Kidney tubule cell (primary cell): Measurements from ENCODE around the gene FBXW11.
"Not testable (repeated sequence)": the region's sequence is repeated elsewhere in the genome, so short reads cannot be mapped to it uniquely, and the experiment has no call there.

ENCODE experiments used
- DNase-seq: peaks from one replicate; pipeline ENCODE4 v3.0.0-alpha.2; 2018; ENCODE audit warnings: low spot score

The FBXW11 gene

GRCh38 chr5:171911152-171911551, 95.3 kb downstream of the FBXW11 start:
- no peak for DNase-seq

DNA sequence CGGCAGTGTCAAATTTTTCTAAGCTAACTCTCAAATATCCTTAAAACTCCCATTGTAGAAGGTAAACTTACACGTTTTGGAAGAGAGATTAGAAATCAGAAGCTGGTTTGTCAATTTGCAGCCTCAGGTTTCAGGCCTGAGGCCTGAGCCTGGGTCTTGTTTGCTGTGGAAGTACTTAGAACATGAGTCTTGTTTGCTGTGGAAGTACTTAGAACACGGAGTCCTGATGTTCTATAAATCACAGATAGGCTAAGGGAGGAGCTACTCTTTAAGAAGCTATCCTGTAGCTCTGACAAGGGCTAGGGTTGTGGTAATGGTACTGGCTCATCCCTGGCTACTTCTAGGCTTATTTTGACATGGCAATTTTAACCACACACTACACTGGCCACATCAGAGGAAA, 97.8 kb downstream of the FBXW11 start:
- no peak for DNase-seq

DNA sequence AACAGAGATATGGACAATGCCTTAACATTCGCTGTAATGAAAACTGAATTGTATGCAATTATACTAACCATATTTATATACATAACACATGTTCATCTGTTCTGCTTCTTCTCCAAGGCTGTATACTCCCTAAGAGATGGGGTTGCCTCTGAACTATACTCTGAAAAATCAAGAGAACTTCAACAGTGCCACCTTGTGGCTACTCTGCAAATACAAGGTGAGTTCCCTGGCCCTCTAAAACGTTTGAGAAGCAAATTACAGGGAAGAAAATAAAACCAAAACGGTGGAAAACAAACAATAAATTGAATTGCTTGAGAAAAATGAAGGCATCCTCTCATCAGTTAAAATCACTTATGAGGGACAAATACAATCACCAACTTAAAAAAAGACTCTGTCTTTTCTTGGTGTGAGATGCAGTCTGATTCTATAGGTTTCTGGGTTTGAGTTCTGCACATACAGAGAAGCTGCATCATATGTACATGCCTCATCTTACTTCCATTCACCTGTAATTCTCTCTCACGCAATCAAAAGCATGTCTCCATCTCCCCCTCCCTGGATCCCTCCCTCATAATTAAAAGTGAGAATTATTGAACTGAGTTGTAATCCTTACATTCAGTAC, 98.6 kb downstream of the FBXW11 start:
- peak; percentile 66 for DNase-seq

DNA sequence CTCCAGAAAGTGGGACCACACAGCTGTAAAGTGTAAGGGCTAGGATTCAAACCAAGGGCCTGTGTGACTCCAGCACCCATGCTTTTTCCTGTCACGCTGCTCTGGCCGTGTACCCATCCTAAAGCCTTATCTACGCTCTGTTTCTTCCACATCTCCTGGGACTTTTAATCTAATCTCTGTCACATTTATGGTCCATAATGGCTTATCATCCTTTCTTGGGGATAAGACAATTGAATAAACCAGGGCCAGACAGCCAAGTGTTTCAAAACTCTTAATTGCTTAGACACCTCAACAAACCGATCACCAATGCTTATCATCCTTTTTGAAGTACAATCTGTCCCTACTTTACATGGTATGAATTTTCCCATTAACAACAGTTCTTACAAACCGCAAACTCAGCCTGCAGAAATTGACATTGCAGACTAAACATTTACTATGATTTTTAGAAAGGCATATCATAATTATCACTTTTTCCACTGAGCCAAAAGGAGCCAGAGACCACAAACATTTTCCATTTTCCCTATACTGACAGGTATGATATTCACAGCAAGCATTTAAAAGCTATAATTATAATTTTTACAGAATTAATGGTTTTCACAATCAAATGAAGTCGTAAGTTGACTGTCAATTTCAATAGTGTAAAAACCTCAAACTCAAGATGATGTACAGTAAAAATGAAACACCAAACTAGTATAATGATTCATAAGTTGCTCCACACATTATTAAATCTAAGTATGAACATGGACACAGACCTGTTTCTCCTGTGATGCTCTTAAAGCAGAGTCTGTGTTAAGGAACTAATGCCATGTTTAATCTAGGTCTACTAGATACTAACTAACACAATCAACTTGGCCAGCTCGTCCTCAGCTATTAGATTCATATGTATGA, 99.5 kb downstream of the FBXW11 start:
- DNase-seq: no peak

- peak; percentile 20 for DNase-seq
Observed at GRCh38 chr5:171906066-171906570, 100.3 kb downstream of the FBXW11 start.

DNA sequence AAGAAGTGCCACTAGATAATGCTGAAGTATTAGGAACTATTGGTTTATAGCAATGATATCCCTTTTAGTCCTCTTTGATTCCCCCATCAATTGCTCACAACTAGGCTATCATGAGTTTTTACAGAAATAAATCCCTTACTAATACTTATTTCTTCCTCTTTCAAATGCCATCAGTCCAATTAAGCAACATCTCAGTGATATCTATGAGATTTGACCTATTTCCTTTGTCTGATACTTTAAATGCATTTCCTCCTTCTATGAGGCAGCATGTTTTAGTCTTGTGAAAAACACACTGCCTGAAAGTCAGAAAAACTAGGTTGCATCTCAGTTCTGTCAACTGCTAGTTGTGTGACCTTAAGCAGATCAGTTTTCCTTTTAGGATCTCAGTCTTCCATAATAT, 101.6 kb downstream of the FBXW11 start:
- DNase-seq: no peak

DNA sequence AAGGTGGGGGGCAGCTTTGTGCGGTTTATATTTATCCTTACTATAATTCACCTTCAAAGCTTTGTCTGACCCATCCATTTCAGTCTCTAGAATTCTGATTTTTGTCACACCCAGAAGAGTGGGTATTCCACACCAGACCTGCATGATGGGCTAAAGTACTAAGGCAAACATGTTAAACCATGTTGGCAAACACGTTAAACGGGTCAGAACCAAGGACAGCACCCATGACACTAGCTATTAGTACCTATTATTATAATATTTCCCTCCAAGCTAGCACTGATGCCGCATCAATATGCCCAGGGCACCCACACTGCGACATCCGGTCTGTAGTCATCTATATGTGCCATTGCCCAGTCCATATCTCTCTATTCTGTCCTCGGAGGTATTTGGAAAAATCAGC, 104.7 kb downstream of the FBXW11 start:
- no peak for DNase-seq

DNA sequence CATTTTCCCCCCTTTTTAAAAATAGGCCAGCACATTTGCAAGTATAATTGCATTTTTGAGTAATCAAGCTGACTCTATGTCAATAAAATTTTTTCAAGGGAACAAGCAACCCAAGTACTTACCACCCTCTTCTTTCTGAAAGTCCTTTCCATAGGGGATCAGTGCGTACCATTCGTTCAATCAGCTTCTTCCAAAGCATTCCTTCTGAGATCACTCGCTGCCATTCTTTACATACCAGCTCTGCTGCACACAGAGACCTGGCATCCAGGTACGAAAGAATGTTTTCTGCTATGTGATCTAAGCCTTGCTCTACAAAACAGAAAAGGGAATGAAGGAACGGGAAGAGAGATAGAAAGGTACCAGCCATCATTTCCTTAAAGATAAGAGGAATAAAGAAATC, 106.6 kb downstream of the FBXW11 start:
- no peak for DNase-seq

DNA sequence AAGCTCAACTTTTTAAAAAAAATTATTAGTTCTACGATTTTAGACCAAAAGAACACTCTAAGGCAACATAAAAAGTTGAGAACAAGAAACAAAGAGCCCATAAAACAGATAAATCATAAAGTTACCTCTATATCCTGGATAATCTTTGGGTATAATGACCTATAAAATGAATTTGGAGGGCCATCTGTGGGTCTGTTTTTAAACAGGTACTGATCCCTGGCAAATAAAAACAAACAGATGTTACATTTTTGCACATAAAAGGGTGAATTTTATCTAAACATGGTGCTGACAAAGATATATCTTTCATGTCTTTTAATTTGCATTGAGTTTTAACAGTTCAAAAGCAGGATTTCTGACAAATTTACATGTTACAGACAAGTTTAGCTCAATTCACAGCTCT, 107.6 kb downstream of the FBXW11 start:
- DNase-seq: no peak

DNA sequence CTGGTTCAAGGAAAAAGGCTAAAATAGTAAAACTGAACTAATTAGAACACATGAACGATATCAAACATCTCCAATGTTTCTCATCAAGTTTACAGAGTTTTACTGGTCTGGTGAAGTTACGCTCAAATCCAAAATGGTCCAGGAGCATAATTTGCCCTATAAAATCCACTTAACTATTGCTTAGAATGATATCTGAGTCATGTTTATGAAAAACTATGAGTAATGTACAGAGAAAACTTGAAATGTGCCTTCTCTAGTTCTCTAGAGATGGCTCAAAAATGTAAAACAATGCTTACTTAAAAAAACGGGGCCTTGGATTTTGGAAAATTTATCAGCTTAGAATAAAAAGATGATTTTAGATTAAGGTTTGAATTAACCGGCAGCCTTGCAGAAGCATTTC, 108.1 kb downstream of the FBXW11 start:
- DNase-seq: no peak

DNA sequence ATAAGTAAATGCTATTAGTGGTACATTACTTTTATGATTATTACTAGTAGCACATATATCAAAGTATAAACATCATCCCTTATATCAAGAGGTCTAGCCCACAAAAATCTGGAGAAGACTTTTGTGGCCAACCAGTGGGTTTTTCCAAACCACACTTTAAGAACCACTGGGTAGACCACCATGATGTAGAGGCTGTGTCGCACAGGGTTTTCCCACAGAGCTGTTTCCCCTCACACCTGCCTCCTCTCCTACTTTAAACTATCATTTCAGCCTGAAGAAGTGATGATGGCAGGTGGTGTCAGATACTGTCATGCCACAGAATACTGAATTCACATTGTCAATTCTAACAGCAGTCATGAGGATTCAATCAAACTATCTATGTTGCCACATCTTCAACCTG, 109.2 kb downstream of the FBXW11 start:
- DNase-seq: no peak

DNA sequence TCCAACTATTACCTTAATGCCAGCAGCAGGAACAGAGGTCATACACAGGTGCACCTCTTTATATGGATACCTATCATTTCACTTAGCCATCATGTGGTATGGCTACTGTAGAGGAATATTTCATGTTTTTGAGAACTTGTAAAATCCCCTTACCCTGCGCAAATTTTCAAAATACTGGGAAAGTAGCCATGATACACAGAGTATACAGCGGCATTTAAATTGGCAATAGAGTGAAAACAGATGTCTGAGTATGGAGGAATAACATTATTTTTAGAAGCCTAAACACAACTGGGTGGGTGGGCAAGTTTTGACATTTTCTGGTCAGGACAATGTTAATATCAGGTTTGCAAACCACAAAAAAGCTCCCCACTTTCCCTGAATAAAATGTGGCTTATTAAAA, 111.4 kb downstream of the FBXW11 start:
- DNase-seq: no peak

DNA sequence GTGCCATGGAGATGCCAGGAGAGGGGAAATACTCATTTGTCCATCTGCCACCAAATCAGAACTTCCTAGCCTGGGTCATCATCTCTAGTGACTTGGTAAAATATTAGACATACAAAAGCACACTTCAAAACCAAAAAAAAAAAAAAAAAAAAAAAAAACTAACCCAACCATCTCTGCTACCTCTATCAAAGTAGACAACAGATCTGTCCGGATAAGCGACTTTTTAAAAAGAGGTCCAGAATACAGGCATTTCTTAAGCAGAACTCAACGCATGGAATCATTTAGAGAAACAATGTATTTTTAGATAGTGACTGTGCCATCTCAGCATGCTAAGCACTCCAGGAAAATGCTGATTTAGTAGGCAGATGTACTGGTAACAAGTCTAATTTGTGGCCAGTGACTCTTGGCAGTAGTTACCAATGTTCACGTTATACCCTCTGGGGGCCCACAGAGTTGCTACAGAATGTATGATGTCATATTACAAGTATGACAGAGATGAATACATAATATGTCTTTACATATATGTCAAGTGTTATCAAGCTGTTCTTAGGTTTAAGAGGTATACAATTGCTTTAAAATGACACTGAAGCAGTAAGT, 113.0 kb downstream of the FBXW11 start:
- DNase-seq: peak; percentile 12

DNA sequence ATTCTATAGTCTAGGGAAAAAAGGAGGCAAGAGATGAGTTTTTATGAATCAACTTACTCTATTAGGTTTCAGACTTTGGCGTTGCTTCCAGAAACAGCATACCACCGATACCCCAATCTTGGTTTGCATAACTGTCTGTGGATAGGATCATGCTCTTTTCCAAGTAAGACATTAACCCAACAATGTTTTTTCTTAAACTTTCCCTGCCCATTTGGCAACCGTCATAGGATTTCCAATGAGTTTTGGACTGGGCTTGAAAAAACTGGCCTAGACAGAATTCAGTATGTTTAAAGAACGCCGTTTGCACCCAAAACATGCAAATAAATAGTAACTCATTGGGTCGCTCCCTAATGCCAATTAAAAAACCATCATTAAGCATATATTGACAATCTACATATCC, 114.8 kb downstream of the FBXW11 start:
- no peak for DNase-seq

- no peak for DNase-seq
Observed at GRCh38 chr5:171891150-171891549, 115.3 kb downstream of the FBXW11 start.

DNA sequence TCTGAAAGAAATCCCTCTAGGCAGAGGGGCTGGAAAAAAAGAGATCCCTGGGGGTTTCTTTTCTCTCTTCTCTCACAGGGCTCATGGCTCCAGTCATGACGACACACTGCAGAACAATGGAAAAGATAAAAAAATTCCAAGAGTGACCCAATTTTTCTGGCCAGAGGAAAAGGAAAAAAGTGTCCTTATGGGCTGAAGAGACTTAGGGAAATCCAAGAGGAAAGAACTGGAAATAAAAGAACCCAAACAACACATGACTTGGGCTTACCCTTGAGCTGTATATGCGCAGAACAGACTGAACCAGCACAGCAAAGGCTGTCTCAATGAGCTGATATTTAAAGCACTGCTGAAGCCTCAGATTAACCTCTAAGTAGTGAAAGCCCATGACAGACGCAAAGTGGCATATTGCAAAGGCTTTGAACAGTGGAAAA, 118.4 kb downstream of the FBXW11 start:
- DNase-seq: no peak

- DNase-seq: not testable (repeated sequence)
Observed at GRCh38 chr5:171886037-171886436, 120.4 kb downstream of the FBXW11 start.

- no peak for DNase-seq
Observed at GRCh38 chr5:171882118-171882517, 124.3 kb downstream of the FBXW11 start.

- no peak for DNase-seq
Observed at GRCh38 chr5:171874234-171874633, 132.2 kb downstream of the FBXW11 start.

DNA sequence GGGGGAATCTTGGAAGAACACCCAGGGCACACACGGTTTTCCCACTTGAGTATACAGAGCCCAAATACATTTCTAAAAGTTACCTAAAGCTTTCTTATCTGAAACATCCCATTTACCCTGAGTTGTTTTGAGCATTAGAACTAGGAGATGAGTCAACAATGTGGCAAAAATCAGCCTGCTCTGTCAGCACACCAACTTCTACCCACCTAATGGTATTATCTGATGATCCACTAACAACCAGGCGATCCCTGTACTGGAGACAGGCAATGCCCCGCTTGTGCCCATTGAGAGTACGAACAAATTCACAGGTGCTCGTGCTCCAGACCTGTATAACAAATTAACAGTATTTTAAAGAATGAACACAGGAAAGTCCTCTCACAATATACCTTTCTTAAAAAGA, 133.8 kb downstream of the FBXW11 start:
- no peak for DNase-seq

- DNase-seq: no peak
Observed at GRCh38 chr5:171871711-171872110, 134.7 kb downstream of the FBXW11 start.

DNA sequence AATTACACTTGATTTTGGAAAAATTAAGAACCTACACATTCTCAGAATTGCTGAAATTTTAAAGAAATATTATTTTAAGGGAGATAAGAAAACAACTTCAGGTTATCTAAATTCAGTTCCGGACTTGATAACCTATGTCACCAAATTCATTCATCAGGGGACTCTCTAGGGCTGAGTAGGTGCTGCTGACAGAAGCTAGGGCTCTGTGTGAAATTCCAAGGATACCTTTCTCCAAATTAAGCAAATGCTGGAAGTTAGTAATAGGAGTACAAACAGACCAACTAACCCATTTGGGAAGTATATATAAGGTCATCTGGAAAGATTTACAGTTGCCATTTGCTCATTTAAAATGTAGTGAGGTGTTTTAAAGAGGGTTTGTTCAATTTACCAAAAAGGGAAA, 136.5 kb downstream of the FBXW11 start:
- no peak for DNase-seq

DNA sequence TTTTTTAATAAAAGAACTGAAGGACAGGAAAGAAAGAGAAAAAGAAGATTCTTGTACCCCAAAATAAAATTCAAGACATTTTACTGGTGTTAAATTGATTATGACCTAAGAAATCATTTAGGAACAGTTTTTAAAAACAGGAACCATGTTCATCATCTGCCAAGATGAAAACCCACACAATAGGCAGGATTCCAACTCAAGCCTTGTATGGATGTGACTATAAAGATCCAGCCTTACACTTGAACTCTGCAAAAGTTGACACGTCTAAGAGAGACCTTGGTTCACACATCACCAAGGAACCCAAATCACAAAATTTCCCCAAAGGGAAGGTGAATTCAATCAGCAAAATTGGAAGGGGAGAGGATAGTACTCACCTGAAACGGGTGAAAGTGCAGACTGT, 138.2 kb downstream of the FBXW11 start:
- DNase-seq: no peak
